HEK293 (cell line): ENCODE measurements around the gene OXSR1.
A peak's percentile ranks its signal among the peaks of the same experiment; 100 is the strongest.

Source experiments
- CTCF ChIA-PET: fragments of 350-600 bp; formaldehyde crosslinking; extraction: SDS; loops from one replicate; lab custom pipeline; 2021; ENCODE audit warnings: antibody characterized with exemption; lab: Yijun Ruan, JAX
- POLR2A ChIA-PET: fragments of 300-600 bp; formaldehyde crosslinking; extraction: SDS; loops from one replicate; lab custom pipeline; 2020; ENCODE audit warnings: antibody characterized with exemption, inconsistent platforms; lab: Yijun Ruan, JAX
- H3K27ac ChIP-seq: fragments of 200-500 bp; sonication (Bioruptor generic); 2 replicates; pipeline ENCODE4 v1.5.1; 2014; ENCODE audit warnings: low read depth, low read length, control low read depth, inconsistent platforms; ENCODE audit errors: extremely low read depth
- H3K36me3 ChIP-seq, 2 experiments: fragments of 200-500 bp in 1 of 2; sonication (Bioruptor generic) in 1 of 2; 1 replicate in 1 of 2; 2 replicates in 1 of 2; pipeline ENCODE4 v1.5.1; 2014 to 2017; ENCODE audit warnings: inconsistent platforms in 2 of 2, low read length in 2 of 2; ENCODE audit not compliant: control insufficient read depth in 2 of 2, insufficient read depth in 1 of 2
- H3K4me1 ChIP-seq: fragments of 200-500 bp; sonication (Bioruptor generic); 2 replicates; pipeline ENCODE4 v1.5.1; 2014; ENCODE audit warnings: mild to moderate bottlenecking, low read length, inconsistent platforms; ENCODE audit not compliant: control insufficient read depth, insufficient read depth
- H3K4me3 ChIP-seq: 2 replicates; pipeline ENCODE4 v1.5.1; 2011; ENCODE audit warnings: low read depth, mild to moderate bottlenecking, control low read depth, low read length, moderate library complexity
- H3K9me3 ChIP-seq: fragments of 200-500 bp; sonication (Bioruptor generic); 2 replicates; pipeline ENCODE4 v1.5.1; 2014; ENCODE audit warnings: low read depth, low read length, inconsistent platforms; ENCODE audit not compliant: control insufficient read depth, insufficient read depth
- GFI1B ChIP-seq: fragments of 450-650 bp; formaldehyde crosslinking; IDR thresholded peaks from 2 replicates; pipeline ENCODE4 v1.5.1; 2016; ENCODE audit warnings: missing biosample characterization, missing genetic modification characterization
- MEIS1 ChIP-seq: sonication (generic); formaldehyde crosslinking; IDR thresholded peaks from 2 replicates; pipeline ENCODE4 v1.8.1; 2022; ENCODE audit warnings: missing genetic modification reagents, mild to moderate bottlenecking, borderline replicate concordance
- MZF1 ChIP-seq: fragments of 450-650 bp; formaldehyde crosslinking; IDR thresholded peaks from 2 replicates; pipeline ENCODE4 v1.5.1; 2017; ENCODE audit warnings: missing biosample characterization, missing genetic modification characterization, borderline replicate concordance
- OSR2 ChIP-seq: fragments of 450-650 bp; formaldehyde crosslinking; IDR thresholded peaks from 2 replicates; pipeline ENCODE4 v1.5.1; 2016; ENCODE audit warnings: missing biosample characterization, missing genetic modification characterization
- OVOL3 ChIP-seq: fragments of 450-650 bp; formaldehyde crosslinking; IDR thresholded peaks from 2 replicates; pipeline ENCODE4 v1.5.1; 2016; ENCODE audit warnings: missing biosample characterization, missing genetic modification characterization
- SCRT1 ChIP-seq: fragments of 450-650 bp; formaldehyde crosslinking; IDR thresholded peaks from 2 replicates; pipeline ENCODE4 v1.5.1; 2016; ENCODE audit warnings: missing biosample characterization, missing genetic modification characterization, borderline replicate concordance
- SETDB1 ChIP-seq: IDR thresholded peaks from one replicate; pipeline ENCODE4 v1.6.1; 2017; ENCODE audit warnings: mild to moderate bottlenecking, low read length, moderate library complexity, mixed read lengths; ENCODE audit not compliant: insufficient read length
- SP2 ChIP-seq: fragments of 450-650 bp; formaldehyde crosslinking; IDR thresholded peaks from 2 replicates; pipeline ENCODE4 v1.5.1; 2016; ENCODE audit warnings: missing biosample characterization, missing genetic modification characterization
- ZBTB1 ChIP-seq: fragments of 450-650 bp; formaldehyde crosslinking; IDR thresholded peaks from 2 replicates; pipeline ENCODE4 v1.5.1; 2016; ENCODE audit warnings: missing biosample characterization, missing genetic modification characterization
- ZFP41 ChIP-seq: fragments of 450-650 bp; formaldehyde crosslinking; IDR thresholded peaks from 2 replicates; pipeline ENCODE4 v1.5.1; 2016; ENCODE audit warnings: missing biosample characterization, missing genetic modification characterization, borderline replicate concordance
- ZNF10 ChIP-seq: fragments of 450-650 bp; formaldehyde crosslinking; IDR thresholded peaks from 2 replicates; pipeline ENCODE4 v1.5.1; 2017; ENCODE audit warnings: missing biosample characterization, missing genetic modification characterization
- ZNF140 ChIP-seq: fragments of 450-650 bp; formaldehyde crosslinking; IDR thresholded peaks from 2 replicates; pipeline ENCODE4 v1.5.1; 2016; ENCODE audit warnings: missing biosample characterization, missing genetic modification characterization
- ZNF155 ChIP-seq: fragments of 450-650 bp; formaldehyde crosslinking; IDR thresholded peaks from 2 replicates; pipeline ENCODE4 v1.5.1; 2016; ENCODE audit warnings: missing biosample characterization, missing genetic modification characterization
- ZNF202 ChIP-seq: fragments of 450-650 bp; formaldehyde crosslinking; IDR thresholded peaks from 2 replicates; pipeline ENCODE4 v1.5.1; 2016; ENCODE audit warnings: missing biosample characterization, missing genetic modification characterization, borderline replicate concordance
- ZNF211 ChIP-seq: fragments of 450-650 bp; formaldehyde crosslinking; IDR thresholded peaks from 2 replicates; pipeline ENCODE4 v1.5.1; 2016; ENCODE audit warnings: low read depth, missing biosample characterization, missing genetic modification characterization
- ZNF37A ChIP-seq: fragments of 450-650 bp; IDR thresholded peaks from 2 replicates; pipeline ENCODE4 v1.5.1; 2018; ENCODE audit warnings: missing biosample characterization, missing genetic modification characterization
- ZNF404 ChIP-seq: fragments of 450-650 bp; formaldehyde crosslinking; IDR thresholded peaks from 2 replicates; pipeline ENCODE4 v1.5.1; 2017; ENCODE audit warnings: missing biosample characterization, missing genetic modification characterization
- ZNF558 ChIP-seq: fragments of 450-650 bp; formaldehyde crosslinking; IDR thresholded peaks from 2 replicates; pipeline ENCODE4 v1.5.1; 2016; ENCODE audit warnings: missing biosample characterization, missing genetic modification characterization
- ZNF560 ChIP-seq: fragments of 450-650 bp; formaldehyde crosslinking; IDR thresholded peaks from 2 replicates; pipeline ENCODE4 v1.5.1; 2017; ENCODE audit warnings: missing biosample characterization, missing genetic modification characterization, borderline replicate concordance
- ZNF621 ChIP-seq: fragments of 450-650 bp; formaldehyde crosslinking; IDR thresholded peaks from 2 replicates; pipeline ENCODE4 v1.5.1; 2017; ENCODE audit warnings: missing biosample characterization, missing genetic modification characterization
- ZNF623 ChIP-seq: fragments of 450-650 bp; formaldehyde crosslinking; IDR thresholded peaks from 2 replicates; pipeline ENCODE4 v1.5.1; 2016; ENCODE audit warnings: missing biosample characterization, missing genetic modification characterization
- ZNF664 ChIP-seq: fragments of 450-650 bp; formaldehyde crosslinking; IDR thresholded peaks from 2 replicates; pipeline ENCODE4 v1.5.1; 2016; ENCODE audit warnings: missing biosample characterization, missing genetic modification characterization
- ZNF768 ChIP-seq: fragments of 450-650 bp; formaldehyde crosslinking; IDR thresholded peaks from 2 replicates; pipeline ENCODE4 v1.5.1; 2018; ENCODE audit warnings: missing biosample characterization, mild to moderate bottlenecking, missing genetic modification characterization
- ZNF792 ChIP-seq: fragments of 450-650 bp; formaldehyde crosslinking; IDR thresholded peaks from 2 replicates; pipeline ENCODE4 v1.5.1; 2016; ENCODE audit warnings: missing biosample characterization, missing genetic modification characterization
- ZSCAN23 ChIP-seq: fragments of 450-650 bp; formaldehyde crosslinking; IDR thresholded peaks from 2 replicates; pipeline ENCODE4 v1.5.1; 2016; ENCODE audit warnings: missing biosample characterization, missing genetic modification characterization
- TF ChIP-seq, protein P1 (sequence below): fragments of 450-650 bp; formaldehyde crosslinking; IDR thresholded peaks from 2 replicates; pipeline ENCODE4 v1.5.1; 2017; ENCODE audit warnings: missing biosample characterization, mild to moderate bottlenecking, missing genetic modification characterization, moderate library complexity
- TF ChIP-seq, protein P2 (sequence below): fragments of 450-650 bp; formaldehyde crosslinking; IDR thresholded peaks from 2 replicates; pipeline ENCODE4 v1.5.1; 2016; ENCODE audit warnings: missing biosample characterization, missing genetic modification characterization
- TF ChIP-seq, protein P3 (sequence below): fragments of 450-650 bp; formaldehyde crosslinking; IDR thresholded peaks from 2 replicates; pipeline ENCODE4 v1.5.1; 2017; ENCODE audit warnings: missing biosample characterization, missing genetic modification characterization
- TF ChIP-seq, protein P4 (sequence below): fragments of 450-650 bp; formaldehyde crosslinking; IDR thresholded peaks from 2 replicates; pipeline ENCODE4 v1.5.1; 2016; ENCODE audit warnings: missing biosample characterization, missing genetic modification characterization
- TF ChIP-seq, protein P5 (sequence below): fragments of 450-650 bp; formaldehyde crosslinking; IDR thresholded peaks from 2 replicates; pipeline ENCODE4 v1.5.1; 2016; ENCODE audit warnings: missing biosample characterization, missing genetic modification characterization

OXSR1 gene

DNA sequence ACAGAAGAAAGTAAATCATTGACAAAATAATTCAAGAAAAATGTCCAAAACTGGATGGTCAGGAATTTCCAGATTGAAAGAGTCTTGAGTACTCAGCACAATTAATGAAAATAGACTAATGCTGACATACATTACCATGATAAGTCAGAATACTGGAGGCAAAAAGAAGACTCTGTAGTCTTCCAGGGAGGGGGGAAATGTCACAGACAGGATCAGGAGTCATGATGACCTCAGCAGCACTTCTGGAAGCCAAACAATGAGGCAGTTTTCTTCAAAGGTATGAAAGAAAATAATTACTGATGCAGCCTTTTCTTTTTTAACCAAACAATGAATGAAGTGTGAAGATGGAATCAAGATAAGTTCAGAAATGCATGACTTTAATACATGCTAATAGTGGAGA is 70.1 kb downstream of the OXSR1 start:
- Histone ChIP-seq H3K36me3 (peaks cover 0 to 55% of the 10 kb centered on the region in 2 experiments; a peak in 1 of 3 replicates), H3K27ac (no peak overlapping the region), H3K9me3 (no peaks in the 10 kb centered on the region), H3K4me1 (no peaks in the 10 kb centered on the region), H3K4me3 (no peak overlapping the region)
- no peak for TF ChIP-seq SP2 (tag by site-specific recombination)
- no peak for TF ChIP-seq ZNF560 (tag by site-specific recombination)
- TF ChIP-seq, protein P1, sequence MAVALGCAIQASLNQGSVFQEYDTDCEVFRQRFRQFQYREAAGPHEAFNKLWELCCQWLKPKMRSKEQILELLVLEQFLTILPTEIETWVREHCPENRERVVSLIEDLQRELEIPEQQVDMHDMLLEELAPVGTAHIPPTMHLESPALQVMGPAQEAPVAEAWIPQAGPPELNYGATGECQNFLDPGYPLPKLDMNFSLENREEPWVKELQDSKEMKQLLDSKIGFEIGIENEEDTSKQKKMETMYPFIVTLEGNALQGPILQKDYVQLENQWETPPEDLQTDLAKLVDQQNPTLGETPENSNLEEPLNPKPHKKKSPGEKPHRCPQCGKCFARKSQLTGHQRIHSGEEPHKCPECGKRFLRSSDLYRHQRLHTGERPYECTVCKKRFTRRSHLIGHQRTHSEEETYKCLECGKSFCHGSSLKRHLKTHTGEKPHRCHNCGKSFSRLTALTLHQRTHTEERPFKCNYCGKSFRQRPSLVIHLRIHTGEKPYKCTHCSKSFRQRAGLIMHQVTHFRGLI (tag by site-specific recombination): no peak
- TF ChIP-seq ZNF211 (tag by site-specific recombination): no peak
- TF ChIP-seq, protein P2, sequence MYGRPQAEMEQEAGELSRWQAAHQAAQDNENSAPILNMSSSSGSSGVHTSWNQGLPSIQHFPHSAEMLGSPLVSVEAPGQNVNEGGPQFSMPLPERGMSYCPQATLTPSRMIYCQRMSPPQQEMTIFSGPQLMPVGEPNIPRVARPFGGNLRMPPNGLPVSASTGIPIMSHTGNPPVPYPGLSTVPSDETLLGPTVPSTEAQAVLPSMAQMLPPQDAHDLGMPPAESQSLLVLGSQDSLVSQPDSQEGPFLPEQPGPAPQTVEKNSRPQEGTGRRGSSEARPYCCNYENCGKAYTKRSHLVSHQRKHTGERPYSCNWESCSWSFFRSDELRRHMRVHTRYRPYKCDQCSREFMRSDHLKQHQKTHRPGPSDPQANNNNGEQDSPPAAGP (tag by site-specific recombination): no peak
- TF ChIP-seq ZNF621 (tag by site-specific recombination): no peak
- TF ChIP-seq, protein P3, sequence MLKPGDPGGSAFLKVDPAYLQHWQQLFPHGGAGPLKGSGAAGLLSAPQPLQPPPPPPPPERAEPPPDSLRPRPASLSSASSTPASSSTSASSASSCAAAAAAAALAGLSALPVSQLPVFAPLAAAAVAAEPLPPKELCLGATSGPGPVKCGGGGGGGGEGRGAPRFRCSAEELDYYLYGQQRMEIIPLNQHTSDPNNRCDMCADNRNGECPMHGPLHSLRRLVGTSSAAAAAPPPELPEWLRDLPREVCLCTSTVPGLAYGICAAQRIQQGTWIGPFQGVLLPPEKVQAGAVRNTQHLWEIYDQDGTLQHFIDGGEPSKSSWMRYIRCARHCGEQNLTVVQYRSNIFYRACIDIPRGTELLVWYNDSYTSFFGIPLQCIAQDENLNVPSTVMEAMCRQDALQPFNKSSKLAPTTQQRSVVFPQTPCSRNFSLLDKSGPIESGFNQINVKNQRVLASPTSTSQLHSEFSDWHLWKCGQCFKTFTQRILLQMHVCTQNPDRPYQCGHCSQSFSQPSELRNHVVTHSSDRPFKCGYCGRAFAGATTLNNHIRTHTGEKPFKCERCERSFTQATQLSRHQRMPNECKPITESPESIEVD (tag by site-specific recombination): no peak
- no peak for TF ChIP-seq ZNF792 (tag by site-specific recombination)
- no peak for TF ChIP-seq ZNF37A (tag by site-specific recombination)
- TF ChIP-seq ZNF768 (tag by site-specific recombination): no peak
- TF ChIP-seq ZNF10 (tag by site-specific recombination): no peak
- no peak for TF ChIP-seq ZNF623
- TF ChIP-seq, protein P4, sequence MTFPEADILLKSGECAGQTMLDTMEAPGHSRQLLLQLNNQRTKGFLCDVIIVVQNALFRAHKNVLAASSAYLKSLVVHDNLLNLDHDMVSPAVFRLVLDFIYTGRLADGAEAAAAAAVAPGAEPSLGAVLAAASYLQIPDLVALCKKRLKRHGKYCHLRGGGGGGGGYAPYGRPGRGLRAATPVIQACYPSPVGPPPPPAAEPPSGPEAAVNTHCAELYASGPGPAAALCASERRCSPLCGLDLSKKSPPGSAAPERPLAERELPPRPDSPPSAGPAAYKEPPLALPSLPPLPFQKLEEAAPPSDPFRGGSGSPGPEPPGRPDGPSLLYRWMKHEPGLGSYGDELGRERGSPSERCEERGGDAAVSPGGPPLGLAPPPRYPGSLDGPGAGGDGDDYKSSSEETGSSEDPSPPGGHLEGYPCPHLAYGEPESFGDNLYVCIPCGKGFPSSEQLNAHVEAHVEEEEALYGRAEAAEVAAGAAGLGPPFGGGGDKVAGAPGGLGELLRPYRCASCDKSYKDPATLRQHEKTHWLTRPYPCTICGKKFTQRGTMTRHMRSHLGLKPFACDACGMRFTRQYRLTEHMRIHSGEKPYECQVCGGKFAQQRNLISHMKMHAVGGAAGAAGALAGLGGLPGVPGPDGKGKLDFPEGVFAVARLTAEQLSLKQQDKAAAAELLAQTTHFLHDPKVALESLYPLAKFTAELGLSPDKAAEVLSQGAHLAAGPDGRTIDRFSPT (tag by site-specific recombination): no peak
- TF ChIP-seq, protein P5, sequence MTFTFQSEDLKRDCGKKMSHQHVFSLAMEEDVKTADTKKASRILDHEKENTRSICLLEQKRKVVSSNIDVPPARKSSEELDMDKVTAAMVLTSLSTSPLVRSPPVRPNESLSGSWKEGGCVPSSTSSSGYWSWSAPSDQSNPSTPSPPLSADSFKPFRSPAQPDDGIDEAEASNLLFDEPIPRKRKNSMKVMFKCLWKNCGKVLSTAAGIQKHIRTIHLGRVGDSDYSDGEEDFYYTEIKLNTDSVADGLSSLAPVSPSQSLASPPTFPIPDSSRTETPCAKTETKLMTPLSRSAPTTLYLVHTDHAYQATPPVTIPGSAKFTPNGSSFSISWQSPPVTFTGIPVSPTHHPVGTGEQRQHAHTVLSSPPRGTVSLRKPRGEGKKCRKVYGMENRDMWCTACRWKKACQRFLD (tag by site-specific recombination): no peak
- no peak for TF ChIP-seq ZNF140
- CTCF ChIA-PET: no interaction called here
- POLR2A ChIA-PET: no interaction called here

DNA sequence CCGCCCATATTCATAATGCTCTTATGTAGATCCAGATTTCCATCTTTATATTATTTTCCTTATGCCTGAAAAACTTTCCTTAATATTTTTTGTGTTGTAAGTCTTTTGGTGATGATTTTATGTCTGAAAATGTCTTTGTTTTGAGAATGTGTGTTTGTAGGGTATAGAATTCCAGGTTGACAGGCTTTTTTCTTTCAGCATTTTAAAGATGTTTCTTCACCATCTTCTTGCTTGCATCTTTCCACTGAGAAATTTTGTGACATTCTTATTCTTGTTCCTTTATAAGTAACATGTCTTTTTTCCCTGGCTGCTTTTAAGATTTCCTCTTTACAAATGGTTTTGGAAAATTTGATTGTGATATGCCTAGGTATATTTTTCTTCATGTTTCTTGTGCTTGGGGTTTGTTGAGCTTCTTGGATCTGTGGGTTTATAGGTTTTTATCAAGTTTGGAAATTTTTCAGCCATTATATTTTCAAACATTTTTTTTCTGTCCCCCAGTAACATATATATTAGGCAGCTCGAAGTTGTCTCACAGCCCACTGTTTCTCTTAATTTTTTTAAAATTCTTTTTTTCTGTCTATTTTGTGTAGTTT is 73.2 kb downstream of the OXSR1 start:
- no peak overlapping the region for H3K4me3 ChIP-seq
- POLR2A ChIA-PET: no interaction called here
- H3K36me3 ChIP-seq: peaks cover 0 to 47% of the 10 kb centered on the region in 2 experiments; a peak in 1 of 3 replicates
- CTCF ChIA-PET: no interaction called here
- no peak overlapping the region for H3K27ac ChIP-seq
- no peaks in the 10 kb centered on the region for H3K4me1 ChIP-seq
- H3K9me3 ChIP-seq: no peaks in the 10 kb centered on the region
- no peak for TF ChIP-seq OVOL3 (tag by site-specific recombination)
- TF ChIP-seq ZNF558: peak; percentile 64
- no peak for TF ChIP-seq ZNF404 (tag by site-specific recombination)
- TF ChIP-seq ZNF202 (tag by site-specific recombination): no peak
- no peak for TF ChIP-seq ZNF155
- TF ChIP-seq ZBTB1 (tag by site-specific recombination): no peak
- TF ChIP-seq ZNF664 (tag by site-specific recombination): no peak
- TF ChIP-seq ZFP41 (tag by site-specific recombination): no peak
- peak; percentile 95 for TF ChIP-seq SETDB1
- no peak for TF ChIP-seq MEIS1 (CRISPR knock-in tag)
- no peak for TF ChIP-seq ZSCAN23 (tag by site-specific recombination)
- TF ChIP-seq MZF1 (tag by site-specific recombination): no peak
- no peak for TF ChIP-seq SCRT1
- no peak for TF ChIP-seq GFI1B (tag by site-specific recombination)
- TF ChIP-seq OSR2 (tag by site-specific recombination): no peak
- TF ChIP-seq ZNF140: no peak
